ENCODE measurements around the gene PDXDC1. TPM values are rescaled to one million over a fixed set of nuclear protein-coding genes. Genes with fewer than 3 reads are reported as not detected.
"Not testable (repeated sequence)": the region's sequence is repeated elsewhere in the genome, so short reads cannot be mapped to it uniquely, and the experiment has no call there.

PDXDC1 gene
- total RNA-seq, 1 experiment from 2014 or later: 94.3 TPM

GRCh38 chr16:15090663-15091269 lies 115.9 kb downstream of the PDXDC1 start:
- Histone ChIP-seq H3K79me2 (ENCODE audit: insufficient read depth, low read length) (peaks cover 59% of the 10 kb centered on the region), H3K4me1 (ENCODE audit: control insufficient read depth in 1 of 2, insufficient read depth in 2 of 2, low read length in 2 of 2) (peaks cover 0 to 14% of the 10 kb centered on the region in 2 experiments; a peak in 2 of 4 replicates)
- intact Hi-C loops (cut with micrococcal nuclease); H3K36me3 ChIP-seq (ENCODE audit: control insufficient read depth in 1 of 2, insufficient read depth in 2 of 2, low read length in 2 of 2); H3K4me3 ChIP-seq (replicated peaks in 1 of 2; ENCODE audit: low read depth in 1 of 2, low read length in 2 of 2); H3K9ac ChIP-seq (ENCODE audit: low read length); POLR2A ChIA-PET; H4K20me1 ChIP-seq (ENCODE audit: insufficient read depth); ATAC-seq; H2AFZ ChIP-seq (ENCODE audit: low read depth, low read length, poor library complexity, severe bottlenecking); RAD21 ChIA-PET (ENCODE audit: low non-redundant PET in 1 of 2, low total read pairs in 2 of 2, uncharacterized antibody in 2 of 2, unreplicated experiment in 2 of 2); H3K27ac ChIP-seq (ENCODE audit: low read depth, low read length); H3K9me3 ChIP-seq (ENCODE audit: control insufficient read depth in 1 of 2, insufficient read depth in 1 of 2, low read depth in 1 of 2, low read length in 2 of 2); H3K27me3 ChIP-seq (ENCODE audit: insufficient read depth, low read length); H3K4me2 ChIP-seq (ENCODE audit: low read length); CTCF ChIA-PET; BruUV-seq (replicated peaks); DNase-seq (ENCODE audit: low read depth, low spot score); H3K9me2 ChIP-seq (ENCODE audit: insufficient read depth): not testable (repeated sequence)
- TF ChIP-seq, protein P1, sequence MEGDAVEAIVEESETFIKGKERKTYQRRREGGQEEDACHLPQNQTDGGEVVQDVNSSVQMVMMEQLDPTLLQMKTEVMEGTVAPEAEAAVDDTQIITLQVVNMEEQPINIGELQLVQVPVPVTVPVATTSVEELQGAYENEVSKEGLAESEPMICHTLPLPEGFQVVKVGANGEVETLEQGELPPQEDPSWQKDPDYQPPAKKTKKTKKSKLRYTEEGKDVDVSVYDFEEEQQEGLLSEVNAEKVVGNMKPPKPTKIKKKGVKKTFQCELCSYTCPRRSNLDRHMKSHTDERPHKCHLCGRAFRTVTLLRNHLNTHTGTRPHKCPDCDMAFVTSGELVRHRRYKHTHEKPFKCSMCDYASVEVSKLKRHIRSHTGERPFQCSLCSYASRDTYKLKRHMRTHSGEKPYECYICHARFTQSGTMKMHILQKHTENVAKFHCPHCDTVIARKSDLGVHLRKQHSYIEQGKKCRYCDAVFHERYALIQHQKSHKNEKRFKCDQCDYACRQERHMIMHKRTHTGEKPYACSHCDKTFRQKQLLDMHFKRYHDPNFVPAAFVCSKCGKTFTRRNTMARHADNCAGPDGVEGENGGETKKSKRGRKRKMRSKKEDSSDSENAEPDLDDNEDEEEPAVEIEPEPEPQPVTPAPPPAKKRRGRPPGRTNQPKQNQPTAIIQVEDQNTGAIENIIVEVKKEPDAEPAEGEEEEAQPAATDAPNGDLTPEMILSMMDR (IDR thresholded peaks at IDR 0.05 in 2 of 3, conservative IDR thresholded peaks at IDR 0.05 in 1 of 3; ENCODE audit: borderline replicate concordance in 1 of 3, insufficient read depth in 1 of 3, low read depth in 2 of 3, low read length in 2 of 3): 0 out of 6 replicates have a peak, but pooled peaks of 2 of the 3 experiments have one; percentile 2
- peak; percentile 43 for TF ChIP-seq RAD21 (IDR thresholded peaks at IDR 0.05; ENCODE audit: low read depth)

DNA sequence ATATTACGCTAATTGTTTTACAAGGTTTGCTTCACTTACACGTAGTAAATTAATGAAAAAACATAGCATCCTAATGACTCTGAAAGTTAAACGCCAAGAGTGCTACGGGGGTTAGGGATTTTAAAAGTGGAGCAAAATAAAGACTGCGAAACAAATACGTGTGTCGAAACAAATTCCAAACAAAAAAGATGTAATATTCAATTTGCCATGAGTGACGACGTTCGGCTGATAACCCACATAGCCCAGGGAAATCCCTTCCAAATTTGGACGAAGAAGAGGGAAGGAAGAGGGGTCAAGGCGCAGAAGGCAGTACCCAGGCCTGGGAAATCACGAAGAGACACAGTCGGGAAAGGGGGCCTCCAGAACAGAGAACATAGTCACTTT lies 118.7 kb downstream of the PDXDC1 start:
- intact Hi-C loops (cut with micrococcal nuclease); H3K27me3 ChIP-seq (ENCODE audit: insufficient read depth, low read length); DNase-seq (ENCODE audit: low read depth, low spot score); H3K9me2 ChIP-seq (ENCODE audit: insufficient read depth); H4K20me1 ChIP-seq (ENCODE audit: insufficient read depth); RAD21 ChIA-PET (ENCODE audit: low non-redundant PET in 1 of 2, low total read pairs in 2 of 2, uncharacterized antibody in 2 of 2, unreplicated experiment in 2 of 2); ATAC-seq; H3K36me3 ChIP-seq (ENCODE audit: control insufficient read depth in 1 of 2, insufficient read depth in 2 of 2, low read length in 2 of 2); H3K9me3 ChIP-seq (ENCODE audit: control insufficient read depth in 1 of 2, insufficient read depth in 1 of 2, low read depth in 1 of 2, low read length in 2 of 2); H2AFZ ChIP-seq (ENCODE audit: low read depth, low read length, poor library complexity, severe bottlenecking): not testable (repeated sequence)
- BruUV-seq (replicated peaks): TSS peak; percentile 71
- peaks cover 45% of the 10 kb centered on the region for H3K79me2 ChIP-seq (ENCODE audit: insufficient read depth, low read length)
- peak overlapping the region; percentile 89 for H3K4me2 ChIP-seq (ENCODE audit: low read length)
- peak overlapping the region; percentile 81 for H3K9ac ChIP-seq (ENCODE audit: low read length)
- ChIA-PET POLR2A (interaction anchor here (0.7 to 1.7 kb wide), 2 partner anchors 19 to 37 kb away, joined by 3 to 9 read pairs; partner anchors contain the start of gene NTAN1), CTCF (interaction anchor here (1.1 kb wide), 1 partner anchor 21 kb away, joined by 3 read pairs; no protein-coding TSS in a partner anchor)
- peak overlapping the region; percentile 68 to 72 for H3K4me3 ChIP-seq (replicated peaks in 1 of 2; ENCODE audit: low read depth in 1 of 2, low read length in 2 of 2)
- peak overlapping the region; percentile 50 for H3K27ac ChIP-seq (ENCODE audit: low read depth, low read length)
- H3K4me1 ChIP-seq (ENCODE audit: control insufficient read depth in 1 of 2, insufficient read depth in 2 of 2, low read length in 2 of 2): peaks cover 0 to 14% of the 10 kb centered on the region in 2 experiments; a peak in 2 of 4 replicates
